ENCODE results near the gene SCN4B. TPM values are rescaled to one million over a fixed set of nuclear protein-coding genes. Genes with fewer than 3 reads are reported as not detected.

SCN4B gene
- total and polyA plus RNA-seq, 2 donors (not counting 3 experiments of a cell fraction or from before 2014, with no cell fraction given) = 0.06 to 0.13 TPM

GRCh38 chr11:118115048-118115447 is 37.6 kb downstream of the SCN4B start:
- no TSS peak for BruUV-seq (replicated peaks)
- intact Hi-C loops (cut with micrococcal nuclease) (no loop called here), dilution Hi-C loops (cut with MboI; ENCODE audit: extremely low pct_ligation_motif_present, low sequenced_read_pairs) (no loop called here)
- no peak overlapping the region for H3K4me3 ChIP-seq (replicated peaks in 1 of 3; ENCODE audit: insufficient read depth in 1 of 3, low read depth in 1 of 3, low read length in 3 of 3)
- H2AFZ ChIP-seq (ENCODE audit: low read depth, low read length) = no peak overlapping the region
- no peaks in the 10 kb centered on the region for H4K20me1 ChIP-seq (replicated peaks; ENCODE audit: control insufficient read depth, extremely low read depth, insufficient read depth, low read length)
- ChIA-PET POLR2A (no interaction called here), CTCF (no interaction called here)
- no peak for DNase-seq (ENCODE audit: low read depth, low spot score)
- H3K9ac ChIP-seq (replicated peaks; ENCODE audit: extremely low read depth, insufficient read depth, low read length) = no peak overlapping the region
- H3K36me3 ChIP-seq (ENCODE audit: control insufficient read depth in 2 of 2, extremely low read depth in 1 of 2, insufficient read depth in 2 of 2, low read length in 2 of 2) = no peaks in the 10 kb centered on the region
- H3K4me1 ChIP-seq (ENCODE audit: control insufficient read depth, extremely low read depth, insufficient read depth, low read length) = no peaks in the 10 kb centered on the region
- FAIRE-seq = no peak
- no peaks in the 10 kb centered on the region for H3K9me1 ChIP-seq (replicated peaks; ENCODE audit: control insufficient read depth, extremely low read depth, insufficient read depth, low read length)
- TF ChIP-seq FOS (IDR thresholded peaks at IDR 0.05; ENCODE audit: borderline replicate concordance, insufficient read depth, low read length) = no peak
- no peak for TF ChIP-seq GATA2 (IDR thresholded peaks at IDR 0.05; ENCODE audit: insufficient read depth, insufficient read length, low read depth, low read length)
- no peak for TF ChIP-seq EZH2 (IDR thresholded peaks at IDR 0.05; ENCODE audit: borderline replicate concordance, low read depth, low read length, severe bottlenecking)
- TF ChIP-seq CTCF (IDR thresholded peaks at IDR 0.05; ENCODE audit: extremely low read depth in 1 of 2, insufficient read depth in 1 of 2, low read depth in 1 of 2, low read length in 2 of 2) = no peak
- no peak for TF ChIP-seq POLR2A (IDR thresholded peaks at IDR 0.05; ENCODE audit: low read depth, low read length)
- TF ChIP-seq MYC (IDR thresholded peaks at IDR 0.05; ENCODE audit: low read depth, low read length) = no peak
- no peak for TF ChIP-seq MAX (IDR thresholded peaks at IDR 0.05; ENCODE audit: insufficient read depth, insufficient read length)
- no peak for TF ChIP-seq POLR2AphosphoS5 (IDR thresholded peaks at IDR 0.05; ENCODE audit: insufficient read depth, low read depth, low read length)
- no peak for TF ChIP-seq JUN (IDR thresholded peaks at IDR 0.05; ENCODE audit: borderline replicate concordance, insufficient read depth, insufficient read length, low read depth)
- no peak overlapping the region for H3K27ac ChIP-seq (ENCODE audit: insufficient read depth, low read depth, low read length)
- H3K4me2 ChIP-seq (ENCODE audit: insufficient read depth, low read length) = no peak overlapping the region
- H3K27me3 ChIP-seq (ENCODE audit: control insufficient read depth in 2 of 2, insufficient read depth in 2 of 2, low read length in 2 of 2) = peaks cover 6 to 13% of the 10 kb centered on the region in 2 experiments
- H3K9me3 ChIP-seq (replicated peaks; ENCODE audit: control insufficient read depth, insufficient read depth, low read length) = no peaks in the 10 kb centered on the region
- no peaks in the 10 kb centered on the region for H3K79me2 ChIP-seq (ENCODE audit: control insufficient read depth, insufficient read depth, low read length)
